Activated CD4-positive, CD25-positive, alpha-beta regulatory T cell treated with anti-CD3 and anti-CD28 coated beads, Interleukin-2, amount 50 U/mL, for 16 hours (primary cell): ENCODE data around the gene CCNQ.

ENCODE experiments used
- DNase-seq: peaks from one replicate; pipeline ENCODE4 v3.0.0-alpha.2; 2020; ENCODE audit warnings: low read depth, low spot score

CCNQ gene

GRCh38 chrX:153637121-153638040 lies 38.4 kb upstream of the CCNQ start:
- no peak for DNase-seq

GRCh38 chrX:153636716-153637115 lies 37.8 kb upstream of the CCNQ start:
- DNase-seq, result no peak

DNA sequence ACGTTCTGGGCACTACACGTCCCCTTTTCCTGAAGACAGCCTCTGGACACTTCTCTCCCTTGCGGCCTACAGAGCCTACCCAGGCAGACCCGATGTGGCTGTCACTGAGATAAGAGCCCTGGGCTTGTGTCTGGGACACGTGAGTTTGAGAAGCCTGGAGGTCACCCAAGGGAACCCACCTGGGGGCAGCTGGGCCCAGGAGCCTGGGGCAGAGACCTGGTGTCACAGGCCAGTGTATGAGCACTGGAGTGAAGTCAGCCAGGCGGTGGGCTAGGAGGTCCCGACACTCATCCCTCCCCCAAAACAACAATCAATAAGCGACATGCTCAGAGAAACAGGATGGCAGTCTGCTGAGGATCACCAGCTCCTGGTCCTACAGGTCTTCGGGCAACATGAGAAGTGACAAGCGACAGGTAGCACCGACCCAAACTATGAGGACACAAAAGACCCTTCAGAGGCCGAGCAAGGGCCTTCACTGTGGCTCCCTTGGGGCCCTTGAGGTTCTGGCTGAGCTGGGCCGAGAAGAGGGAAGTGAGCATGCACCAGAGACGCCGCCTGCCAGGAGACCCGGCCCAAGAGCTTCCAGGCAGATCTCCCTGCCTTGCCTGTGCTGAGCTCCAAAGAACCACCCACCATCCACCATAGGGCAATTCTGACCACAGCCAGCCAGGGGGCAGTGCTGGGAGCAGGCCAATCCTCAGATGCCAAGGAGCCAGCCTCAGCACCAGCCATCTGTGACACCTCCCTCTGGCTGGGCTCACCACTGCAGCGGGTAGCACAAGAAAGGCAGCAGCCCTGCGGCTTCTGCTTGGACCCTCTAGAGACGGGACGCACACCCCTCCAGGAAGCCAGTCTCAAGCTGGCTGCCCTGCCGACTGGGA lies 37.1 kb upstream of the CCNQ start:
- DNase-seq, result no peak

DNA sequence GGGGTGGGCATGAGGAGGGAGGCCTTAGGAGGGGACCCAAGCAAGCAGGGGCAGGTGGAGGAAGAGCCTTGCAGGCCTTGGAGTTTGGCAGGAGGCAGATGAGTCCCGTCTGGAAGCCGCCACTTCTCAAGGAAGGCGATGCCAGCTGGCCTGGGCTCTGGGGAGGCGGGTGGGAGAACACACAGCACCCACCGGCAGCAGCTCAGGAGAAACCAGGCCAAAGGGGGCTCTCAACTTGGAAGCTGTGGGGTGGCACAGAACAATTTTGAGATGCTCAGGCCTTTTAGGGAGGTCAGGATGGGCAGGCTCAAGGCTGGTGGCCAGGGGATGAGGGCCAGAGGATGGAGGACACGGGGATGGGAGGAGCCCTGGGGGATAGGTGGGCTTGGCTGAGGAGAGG lies 36.4 kb upstream of the CCNQ start:
- no peak for DNase-seq

DNA sequence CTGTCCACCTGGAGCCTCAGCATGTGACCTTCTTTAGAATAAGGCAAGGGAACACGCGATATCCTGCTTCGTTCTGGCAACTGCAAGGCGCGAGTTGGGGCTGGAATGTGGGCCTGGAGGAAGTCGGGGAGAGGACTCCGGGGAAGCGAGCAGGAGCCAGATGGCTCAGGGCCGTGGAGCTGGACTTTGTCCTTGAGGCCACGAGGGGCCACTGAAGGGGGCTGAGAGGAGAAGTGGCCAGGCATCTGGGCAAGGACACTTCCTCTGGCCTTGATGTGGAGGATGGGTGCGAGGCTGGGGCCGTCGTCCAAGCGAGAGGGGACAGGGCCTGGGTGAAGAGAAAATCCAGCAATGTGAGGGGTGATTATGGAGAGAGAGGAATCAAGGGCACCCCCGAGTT lies 35.9 kb upstream of the CCNQ start:
- no peak for DNase-seq

- DNase-seq, result no peak
Observed at GRCh38 chrX:153634236-153634635, 35.3 kb upstream of the CCNQ start.

- DNase-seq, result no peak
Observed at GRCh38 chrX:153633607-153634180, 34.8 kb upstream of the CCNQ start.

DNA sequence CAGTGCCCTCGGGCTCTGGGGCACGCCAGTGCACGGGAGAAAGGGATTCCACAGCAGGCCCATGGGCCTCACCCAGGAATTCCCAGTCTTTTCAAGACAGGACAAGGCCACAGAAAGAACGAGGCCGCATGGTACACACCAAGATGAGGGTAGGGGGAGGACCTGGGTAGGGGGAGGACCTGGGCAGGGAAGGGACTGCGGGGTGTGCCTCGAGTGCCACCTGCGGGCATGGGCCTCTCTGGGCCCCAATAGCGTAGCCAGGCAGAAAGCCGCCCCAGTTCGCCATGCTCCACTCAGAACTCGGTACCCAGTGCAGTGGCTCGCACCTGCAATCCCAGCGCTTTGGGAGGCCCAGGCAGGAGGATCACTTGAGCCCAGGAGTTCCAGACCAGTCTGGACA lies 34.1 kb upstream of the CCNQ start:
- no peak for DNase-seq

DNA sequence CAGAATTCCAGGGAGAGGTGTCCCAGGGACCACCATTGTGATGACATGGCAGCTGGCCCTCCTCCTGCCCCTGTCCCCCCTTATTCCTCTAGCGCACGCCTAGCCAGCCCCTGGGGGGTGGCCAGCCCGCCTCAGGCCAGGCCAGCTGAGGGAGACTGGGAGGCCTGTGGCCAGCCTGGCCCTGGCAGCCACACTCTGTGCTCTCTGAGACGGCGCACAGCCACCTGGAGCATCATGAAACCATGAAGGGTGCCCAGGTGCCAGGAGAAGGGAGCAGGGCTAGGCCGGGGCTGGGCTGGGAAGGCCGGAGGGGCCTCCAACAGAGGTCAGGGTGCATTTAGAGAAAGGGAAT lies 33.6 kb upstream of the CCNQ start:
- DNase-seq, result no peak

- DNase-seq, result no peak
Observed at GRCh38 chrX:153631907-153632594, 33.1 kb upstream of the CCNQ start.

DNA sequence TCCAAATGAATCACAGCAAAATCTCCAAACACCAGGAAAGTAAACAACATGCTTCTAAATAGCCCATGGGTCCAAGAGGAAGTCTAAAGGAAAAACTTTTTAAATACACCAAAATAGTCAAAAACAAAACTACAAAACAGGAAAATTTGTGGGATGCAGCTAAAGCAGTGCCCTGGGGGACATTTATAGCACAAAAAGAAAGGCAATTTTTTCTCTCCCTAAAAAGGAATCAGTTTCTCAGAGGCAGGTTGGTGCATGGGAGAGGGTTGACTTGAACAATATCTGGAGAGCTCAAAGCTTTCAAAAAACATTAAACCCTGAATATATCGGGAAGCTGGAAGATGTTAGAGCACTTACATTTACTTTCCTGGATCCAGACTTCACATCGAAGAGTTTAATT lies 32.4 kb upstream of the CCNQ start:
- DNase-seq, result no peak

DNA sequence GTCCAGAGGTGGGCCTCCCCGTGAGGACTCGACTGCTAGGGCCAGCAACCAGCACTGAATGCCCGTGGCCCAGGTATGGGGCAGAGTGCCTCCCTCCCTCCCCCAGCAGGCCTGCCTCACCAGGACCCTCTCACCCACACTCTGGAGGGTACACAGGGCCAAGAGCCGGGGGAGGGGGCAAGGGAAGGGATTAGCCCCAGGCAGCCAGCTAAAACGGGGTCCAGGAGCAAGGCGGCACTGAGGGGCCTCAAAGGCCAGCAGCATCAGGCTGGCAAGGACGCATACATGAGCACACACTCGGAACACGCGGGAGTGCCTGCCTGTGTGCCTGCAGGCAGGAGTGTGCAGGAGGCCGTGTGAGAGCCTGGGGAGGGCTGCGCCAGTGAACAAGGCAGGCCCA lies 29.7 kb upstream of the CCNQ start:
- DNase-seq, result no peak

DNA sequence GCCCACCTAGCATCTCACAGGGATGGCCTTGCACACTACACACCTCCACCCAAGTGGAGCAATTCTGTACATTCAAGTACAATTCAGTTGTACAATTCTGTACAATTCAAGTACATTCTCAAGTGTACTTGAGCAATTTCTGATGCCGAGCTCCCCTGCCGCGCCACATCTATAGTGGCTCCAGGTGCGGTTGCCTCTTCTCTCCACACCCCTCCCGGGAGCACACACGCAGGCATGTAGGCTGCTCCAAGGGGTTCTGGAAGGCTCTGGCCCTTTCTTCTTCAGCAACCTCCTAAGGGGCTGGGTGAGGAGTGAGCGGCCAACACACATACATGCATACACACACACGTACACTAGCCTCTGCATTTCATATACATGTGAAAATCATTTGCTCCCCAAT lies 29.2 kb upstream of the CCNQ start:
- DNase-seq, result no peak

- DNase-seq, result no peak
Observed at GRCh38 chrX:153627675-153628111, 28.8 kb upstream of the CCNQ start.

GRCh38 chrX:153626863-153627674 lies 28.1 kb upstream of the CCNQ start:
- no peak for DNase-seq

DNA sequence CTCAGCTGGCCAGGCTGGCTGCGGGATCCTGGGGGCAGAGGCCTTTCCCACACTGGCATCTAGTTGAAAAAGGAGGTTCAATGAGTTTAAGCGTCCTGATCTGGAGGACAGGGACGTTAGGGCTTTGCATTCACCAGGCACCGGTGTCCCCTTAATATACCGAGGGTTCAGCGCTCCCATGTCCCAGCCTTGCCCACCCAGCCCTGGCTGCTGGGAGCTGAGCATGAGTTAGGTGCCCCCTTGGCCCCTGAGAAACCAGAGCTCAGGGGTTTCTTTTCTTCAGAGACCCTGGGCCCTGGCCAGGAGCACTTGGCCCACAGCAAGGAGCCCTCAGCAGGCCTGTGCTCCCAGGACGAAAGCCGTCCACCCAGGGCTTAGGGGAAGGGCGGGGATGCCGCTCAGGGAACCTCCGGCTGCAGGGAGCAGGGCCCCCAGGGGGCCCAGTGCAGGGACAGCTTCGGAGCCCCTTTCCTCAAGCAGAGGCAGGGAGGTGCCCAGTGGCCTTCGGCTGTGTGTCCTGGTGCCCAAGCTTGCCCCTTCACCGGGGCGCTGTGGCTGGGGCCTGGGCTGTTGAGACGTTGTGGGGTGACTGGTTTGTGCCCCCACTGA lies 27.2 kb upstream of the CCNQ start:
- DNase-seq, result no peak

- DNase-seq, result no peak
Observed at GRCh38 chrX:153625271-153626024, 26.5 kb upstream of the CCNQ start.

DNA sequence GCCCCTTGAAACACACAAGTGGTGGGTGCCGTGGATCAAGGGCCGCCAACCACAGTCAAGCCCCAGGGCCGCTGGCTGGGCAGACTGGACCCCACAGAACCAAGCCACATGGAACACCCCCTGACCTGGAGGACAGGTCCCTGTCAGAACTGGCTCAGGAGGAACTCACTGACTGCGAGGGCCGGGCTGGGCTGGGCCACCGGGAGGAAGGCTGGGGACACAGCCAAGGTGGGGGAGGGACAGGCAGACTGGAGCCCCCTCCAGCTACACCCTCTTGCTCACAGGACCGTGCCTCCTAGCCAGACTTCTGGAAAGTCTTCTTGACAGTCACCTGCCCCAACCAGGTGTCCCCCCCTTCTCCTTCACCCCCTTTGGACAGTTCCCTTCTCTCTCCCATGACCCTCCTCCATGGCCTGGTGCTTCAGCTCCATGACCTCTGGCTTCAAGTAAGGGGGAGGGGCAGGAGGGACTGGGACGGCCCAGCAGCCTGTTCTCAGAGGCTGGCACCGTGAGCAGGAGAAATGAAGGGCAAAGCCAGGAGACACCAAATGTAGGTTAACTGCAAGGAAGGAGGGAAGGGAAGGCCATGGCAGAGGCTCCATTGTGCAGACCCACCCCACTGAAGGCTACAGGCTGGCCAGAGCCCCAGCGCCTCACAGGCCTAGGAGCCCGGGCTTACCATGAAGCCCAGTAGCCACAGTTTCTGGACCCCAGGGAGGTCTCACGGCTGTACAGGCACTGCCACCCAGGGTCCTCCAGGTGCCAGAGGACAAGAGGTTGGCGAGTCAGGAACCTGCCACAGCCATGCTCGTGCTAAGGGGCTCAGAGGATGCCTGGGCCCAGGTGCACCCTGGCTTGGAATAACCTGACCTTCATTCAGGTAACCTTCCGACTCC lies 25.5 kb upstream of the CCNQ start:
- no peak for DNase-seq
